Fibroblast of lung (primary cell): ENCODE results near the gene SYTL3. TPM values are rescaled to one million over a fixed set of nuclear protein-coding genes. Genes with fewer than 3 reads are reported as not detected.

Experiments
- DNase-seq, 2 donors: peaks; one replicate each; pipeline versions ENCODE4 v3.0.0 to v3.0.0-alpha.2; 2010; ENCODE audit warnings: low read depth in 2 of 2
- H2AFZ ChIP-seq: 2 replicates; pipeline ENCODE4 v1.5.1; 2012; ENCODE audit warnings: low read length, control low read depth, inconsistent platforms
- H3K27ac ChIP-seq: 2 replicates; pipeline ENCODE4 v1.5.1; 2011; ENCODE audit warnings: low read length, control low read depth; ENCODE audit not compliant: insufficient read depth
- H3K27me3 ChIP-seq: 2 replicates; pipeline ENCODE4 v1.5.1; 2011; ENCODE audit warnings: mild to moderate bottlenecking, low read length; ENCODE audit not compliant: control insufficient read depth, insufficient read depth
- H3K36me3 ChIP-seq: 2 replicates; pipeline ENCODE4 v1.5.1; 2011; ENCODE audit warnings: low read length; ENCODE audit not compliant: control insufficient read depth, insufficient read depth
- H3K4me1 ChIP-seq: 2 replicates; pipeline ENCODE4 v1.5.1; 2011; ENCODE audit warnings: low read length; ENCODE audit not compliant: control insufficient read depth, insufficient read depth; ENCODE audit errors: extremely low read depth
- H3K4me2 ChIP-seq: 2 replicates; pipeline ENCODE4 v1.5.1; 2011; ENCODE audit warnings: low read length, control low read depth; ENCODE audit not compliant: insufficient read depth; ENCODE audit errors: extremely low read depth
- H3K4me3 ChIP-seq, 4 experiments: fragments of 200-600 bp in 1 of 4; sonication (generic) in 1 of 4; replicated peaks in 1 of 4; 2 replicates each; pipeline ENCODE4 v1.5.1; 2011 to 2016; ENCODE audit warnings: low read length in 4 of 4, low read depth in 3 of 4, mild to moderate bottlenecking in 3 of 4, control low read depth in 2 of 4, inconsistent platforms in 1 of 4, mixed read lengths in 1 of 4; ENCODE audit not compliant: insufficient read depth in 1 of 4; ENCODE audit errors: control extremely low read depth in 1 of 4
- H3K79me2 ChIP-seq: 2 replicates; pipeline ENCODE4 v1.5.1; 2012; ENCODE audit warnings: mild to moderate bottlenecking, low read length, inconsistent platforms; ENCODE audit not compliant: control insufficient read depth, insufficient read depth
- H3K9ac ChIP-seq: 2 replicates; pipeline ENCODE4 v1.5.1; 2011; ENCODE audit warnings: mild to moderate bottlenecking, low read length, control low read depth; ENCODE audit not compliant: insufficient read depth
- H3K9me3 ChIP-seq: 2 replicates; pipeline ENCODE4 v1.5.1; 2012; ENCODE audit warnings: low read depth, low read length; ENCODE audit not compliant: control insufficient read depth, insufficient read depth
- H4K20me1 ChIP-seq: 2 replicates; pipeline ENCODE4 v1.5.1; 2011; ENCODE audit warnings: low read length; ENCODE audit not compliant: control insufficient read depth, insufficient read depth; ENCODE audit errors: extremely low read depth
- CTCF ChIP-seq, 2 donors: IDR thresholded peaks in 1 of 2; conservative IDR thresholded peaks in 1 of 2; 1 replicate in 1 of 2; 2 replicates in 1 of 2; pipeline ENCODE4 v1.5.1; 2011 to 2012; ENCODE audit warnings: low read length in 2 of 2, control low read depth in 1 of 2, inconsistent platforms in 1 of 2, low read depth in 1 of 2, mild to moderate bottlenecking in 1 of 2
- EZH2 ChIP-seq: IDR thresholded peaks from 2 replicates; pipeline ENCODE4 v1.5.1; 2012; ENCODE audit warnings: low read length, control low read depth, mild to moderate bottlenecking; ENCODE audit errors: missing control alignments
- polyA plus RNA-seq, 2 donors: library from polyadenylated mRNA; depleted of rRNA in 1 of 2; stranded (reverse) in 1 of 2; unstranded in 1 of 2; fragments of >200 nt; gene quantifications; 2 replicates each; pipeline ENCODE4 v1.2.1, GENCODE V29; 2011 to 2012; ENCODE audit warnings: missing spikeins in 1 of 2
- total RNA-seq: library from RNA; depleted of rRNA; stranded (reverse); fragments of >200 nt; gene quantifications from 2 replicates; pipeline ENCODE4 v1.2.1, GENCODE V29; 2014

Gene SYTL3
- total and polyA plus RNA-seq, 2 donors (not counting 1 experiment from before 2014, with no cell fraction given) = 0.76 to 4.6 TPM

GRCh38 chr6:158756126-158756525, 106.3 kb downstream of the SYTL3 start:
- DNase-seq = no peak
- no peak for TF ChIP-seq CTCF (conservative IDR thresholded peaks at IDR 0.05 in 1 of 2, IDR thresholded peaks at IDR 0.05 in 1 of 2; ENCODE audit: low read depth in 1 of 2, low read length in 2 of 2)
- TF ChIP-seq EZH2 = no peak
- Histone ChIP-seq H3K9ac (no peak overlapping the region), H3K4me1 (no peaks in the 10 kb centered on the region), H3K9me3 (no peaks in the 10 kb centered on the region), H3K36me3 (no peaks in the 10 kb centered on the region), H3K79me2 (no peaks in the 10 kb centered on the region), H4K20me1 (no peaks in the 10 kb centered on the region), H2AFZ (no peak overlapping the region), H3K27ac (no peak overlapping the region), H3K27me3 (no peaks in the 10 kb centered on the region), H3K4me3 (no peak overlapping the region), H3K4me2 (no peak overlapping the region)

GRCh38 chr6:158756977-158757752, 107.3 kb downstream of the SYTL3 start:
- H3K4me3 ChIP-seq = no peak overlapping the region
- no peaks in the 10 kb centered on the region for H3K9me3 ChIP-seq
- no peaks in the 10 kb centered on the region for H3K79me2 ChIP-seq
- no peak overlapping the region for H3K4me2 ChIP-seq
- H2AFZ ChIP-seq = no peak overlapping the region
- no peak for DNase-seq
- no peak overlapping the region for H3K27ac ChIP-seq
- TF ChIP-seq CTCF (conservative IDR thresholded peaks at IDR 0.05 in 1 of 2, IDR thresholded peaks at IDR 0.05 in 1 of 2; ENCODE audit: low read depth in 1 of 2, low read length in 2 of 2) = no peak
- TF ChIP-seq EZH2 = no peak
- no peak overlapping the region for H3K9ac ChIP-seq
- H3K36me3 ChIP-seq = no peaks in the 10 kb centered on the region
- no peaks in the 10 kb centered on the region for H3K27me3 ChIP-seq
- H3K4me1 ChIP-seq = no peaks in the 10 kb centered on the region
- no peaks in the 10 kb centered on the region for H4K20me1 ChIP-seq

GRCh38 chr6:158757753-158758090, 107.9 kb downstream of the SYTL3 start:
- H3K4me1 ChIP-seq = no peaks in the 10 kb centered on the region
- H3K36me3 ChIP-seq = no peaks in the 10 kb centered on the region
- no peaks in the 10 kb centered on the region for H3K27me3 ChIP-seq
- H4K20me1 ChIP-seq = no peaks in the 10 kb centered on the region
- no peak overlapping the region for H3K4me3 ChIP-seq
- no peaks in the 10 kb centered on the region for H3K79me2 ChIP-seq
- H3K9me3 ChIP-seq = no peaks in the 10 kb centered on the region
- no peak overlapping the region for H3K4me2 ChIP-seq
- H2AFZ ChIP-seq = no peak overlapping the region
- no peak overlapping the region for H3K9ac ChIP-seq
- DNase-seq = no peak
- TF ChIP-seq CTCF (conservative IDR thresholded peaks at IDR 0.05 in 1 of 2, IDR thresholded peaks at IDR 0.05 in 1 of 2; ENCODE audit: low read depth in 1 of 2, low read length in 2 of 2) (no peak), EZH2 (no peak)
- H3K27ac ChIP-seq = no peak overlapping the region
